ENCODE data around the gene AARS2.
A peak's percentile ranks its signal among the peaks of the same experiment; 100 is the strongest.

AARS2 gene

DNA sequence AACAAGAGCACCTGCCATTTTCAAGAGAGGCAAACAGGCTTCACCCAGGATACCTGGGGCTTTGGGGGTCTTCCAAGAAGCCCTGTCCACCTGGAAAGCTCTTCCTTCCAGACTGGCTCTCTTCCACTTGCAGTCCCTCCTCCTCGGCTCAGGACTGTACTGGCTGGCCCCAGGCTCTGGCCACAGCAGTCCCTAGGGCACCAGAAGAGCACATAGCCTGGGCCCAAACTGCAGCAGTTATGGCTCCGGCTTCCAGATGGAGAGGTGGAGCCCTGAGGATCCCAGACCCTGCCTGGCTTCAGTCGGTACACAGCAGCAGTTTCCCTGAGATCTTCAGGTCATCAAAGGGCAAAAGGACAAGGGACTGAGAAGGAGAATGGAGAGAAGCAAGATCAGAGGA is 54.2 kb downstream of the AARS2 start:
- no peak for DNase-seq

DNA sequence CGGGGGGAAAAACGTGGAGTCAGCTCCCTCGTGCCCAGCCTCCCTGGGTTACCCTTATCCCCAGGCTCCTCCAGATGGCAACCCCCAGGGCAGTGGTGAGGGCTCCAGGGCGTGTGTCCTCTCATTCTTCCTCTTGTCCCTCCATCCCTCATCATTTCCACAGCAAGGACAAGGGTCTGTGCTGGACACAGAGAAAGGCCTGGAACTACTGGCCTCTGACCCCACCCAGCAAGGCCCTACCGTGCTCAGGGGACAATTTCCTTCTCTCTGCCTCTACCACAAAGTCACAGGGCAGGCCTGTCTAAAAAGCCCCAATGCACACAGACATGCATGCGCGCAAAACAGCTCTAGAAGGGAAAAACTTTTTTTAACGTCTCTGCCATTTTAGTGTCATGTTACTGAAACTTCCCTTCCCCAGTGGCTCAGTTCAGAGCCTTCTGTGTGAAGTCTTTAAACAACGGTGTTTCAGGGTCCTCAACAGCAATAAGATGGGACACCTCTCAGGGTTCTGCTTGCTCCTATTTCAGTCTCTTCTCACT is 54.8 kb downstream of the AARS2 start:
- no peak for DNase-seq

DNA sequence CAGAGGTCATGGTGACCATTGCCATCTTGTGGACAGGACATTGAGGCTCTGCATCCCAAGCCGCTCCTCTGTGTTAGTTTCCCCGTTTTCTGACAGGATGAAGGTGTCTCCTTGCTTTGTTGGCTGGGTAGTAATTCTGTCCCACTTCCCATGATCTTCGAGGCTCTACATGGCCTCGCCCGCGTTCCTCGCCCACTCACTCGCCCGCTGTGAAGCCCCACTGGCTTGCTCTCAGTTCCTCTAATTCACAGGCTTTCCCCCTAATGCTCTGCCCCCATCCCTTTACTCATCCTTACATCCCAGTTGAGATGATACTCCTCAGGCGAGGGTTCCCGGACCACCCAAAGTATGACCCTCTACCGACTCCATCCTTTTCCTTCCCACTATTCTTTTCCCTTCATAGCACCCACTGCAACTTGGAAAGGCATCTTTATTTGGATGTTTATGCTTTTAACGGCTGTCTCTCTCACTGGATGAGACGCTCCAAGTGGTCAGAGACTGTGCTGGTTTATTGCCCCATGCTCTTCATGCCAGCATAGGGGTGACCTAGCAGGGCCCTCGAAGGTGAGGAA is 55.3 kb downstream of the AARS2 start:
- no peak for DNase-seq

DNA sequence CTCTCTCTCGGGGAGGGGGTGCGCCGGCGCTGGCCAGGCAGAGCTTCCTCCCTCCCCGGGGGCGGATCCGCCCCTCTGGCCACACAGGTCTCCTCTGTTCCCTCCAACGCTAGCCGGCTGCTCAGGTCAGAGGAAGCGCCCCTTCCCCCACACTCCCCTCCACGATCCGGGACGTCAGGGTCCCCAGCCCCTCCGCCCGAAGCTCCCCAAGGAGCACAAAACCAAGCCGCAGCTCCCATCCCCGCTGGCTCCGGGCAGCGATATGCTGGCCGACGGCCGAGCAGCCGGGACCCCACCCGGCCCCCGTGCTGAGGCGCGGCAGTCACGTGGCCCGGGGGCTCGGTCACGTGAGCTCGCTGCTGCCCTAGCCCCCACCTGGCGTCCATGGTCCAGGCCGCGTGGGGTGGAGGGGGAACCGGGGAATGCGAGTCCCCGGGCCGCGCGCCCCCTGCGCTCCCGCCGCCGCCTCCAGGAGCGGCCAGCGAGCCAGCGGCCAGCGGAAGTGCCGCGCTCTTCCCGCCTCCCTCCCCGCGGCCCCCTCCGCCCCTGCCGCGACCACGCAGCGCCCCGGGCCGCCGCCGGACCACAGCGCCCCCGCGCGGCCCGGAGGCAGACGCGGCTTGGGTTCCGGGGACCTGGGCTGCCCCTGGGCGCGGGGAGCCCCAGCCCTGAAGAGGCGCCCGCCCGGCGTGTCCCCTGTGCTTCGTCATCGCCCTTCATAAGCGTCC is 56.0 kb downstream of the AARS2 start, which contains the start of gene SLC35B2:
SLC35B2 (minus strand) TSS at position 504 of the 728 bp plus-strand sequence; CDS start at position 386, 118 bp downstream.
- DNase-seq = no peak

- DNase-seq = no peak
Measured at GRCh38 chr6:44256775-44257024, 56.4 kb downstream of the AARS2 start.

DNA sequence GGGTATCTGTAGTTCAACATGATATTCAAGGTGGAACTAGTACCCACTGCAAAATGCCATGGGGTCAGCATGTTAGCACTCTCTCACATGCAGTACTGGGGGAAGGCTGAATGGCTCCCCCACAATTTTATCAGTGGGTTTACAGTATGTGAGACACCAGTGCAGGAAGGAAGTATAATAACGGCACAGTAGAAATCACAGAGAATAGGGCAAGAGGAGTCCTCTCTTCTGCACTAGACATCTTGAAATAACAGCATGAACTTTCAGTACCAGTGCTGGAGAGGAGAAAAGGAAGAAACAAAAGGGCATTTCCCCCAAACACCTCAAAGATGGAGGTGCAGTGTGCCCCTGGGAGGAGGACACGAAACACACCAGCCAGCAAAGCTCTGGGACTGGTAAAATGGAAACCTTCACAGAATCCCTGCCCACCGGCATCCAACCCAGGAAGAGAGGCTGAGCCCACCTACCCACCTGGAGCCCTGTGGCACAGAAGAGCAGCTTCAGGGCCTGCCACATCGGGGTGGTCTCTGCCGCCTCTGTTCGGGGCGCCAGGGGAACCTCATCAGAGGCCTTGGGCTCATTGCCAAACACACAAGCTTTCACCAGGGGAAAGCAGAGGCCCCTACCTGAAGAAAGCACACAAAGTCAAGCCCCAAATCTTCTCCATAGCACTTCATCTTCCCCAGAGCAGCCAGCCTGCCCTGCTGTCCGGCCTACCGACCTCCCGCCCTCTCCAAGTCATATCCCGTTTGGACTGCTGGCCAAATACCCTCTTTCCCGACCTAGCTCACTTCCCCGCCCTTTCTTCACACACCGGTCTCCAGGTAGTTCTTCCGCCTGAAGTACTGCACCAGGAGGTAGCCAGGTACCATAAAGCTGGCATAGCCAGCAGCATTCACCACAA is 57.0 kb downstream of the AARS2 start:
- DNase-seq = no peak

GRCh38 chr6:44255105-44255808 is 57.9 kb downstream of the AARS2 start:
- no peak for DNase-seq

- no peak for DNase-seq
Measured at GRCh38 chr6:44254191-44255104, 58.7 kb downstream of the AARS2 start.

GRCh38 chr6:44253307-44254101 is 59.6 kb downstream of the AARS2 start:
- peak; percentile 35 for DNase-seq

DNA sequence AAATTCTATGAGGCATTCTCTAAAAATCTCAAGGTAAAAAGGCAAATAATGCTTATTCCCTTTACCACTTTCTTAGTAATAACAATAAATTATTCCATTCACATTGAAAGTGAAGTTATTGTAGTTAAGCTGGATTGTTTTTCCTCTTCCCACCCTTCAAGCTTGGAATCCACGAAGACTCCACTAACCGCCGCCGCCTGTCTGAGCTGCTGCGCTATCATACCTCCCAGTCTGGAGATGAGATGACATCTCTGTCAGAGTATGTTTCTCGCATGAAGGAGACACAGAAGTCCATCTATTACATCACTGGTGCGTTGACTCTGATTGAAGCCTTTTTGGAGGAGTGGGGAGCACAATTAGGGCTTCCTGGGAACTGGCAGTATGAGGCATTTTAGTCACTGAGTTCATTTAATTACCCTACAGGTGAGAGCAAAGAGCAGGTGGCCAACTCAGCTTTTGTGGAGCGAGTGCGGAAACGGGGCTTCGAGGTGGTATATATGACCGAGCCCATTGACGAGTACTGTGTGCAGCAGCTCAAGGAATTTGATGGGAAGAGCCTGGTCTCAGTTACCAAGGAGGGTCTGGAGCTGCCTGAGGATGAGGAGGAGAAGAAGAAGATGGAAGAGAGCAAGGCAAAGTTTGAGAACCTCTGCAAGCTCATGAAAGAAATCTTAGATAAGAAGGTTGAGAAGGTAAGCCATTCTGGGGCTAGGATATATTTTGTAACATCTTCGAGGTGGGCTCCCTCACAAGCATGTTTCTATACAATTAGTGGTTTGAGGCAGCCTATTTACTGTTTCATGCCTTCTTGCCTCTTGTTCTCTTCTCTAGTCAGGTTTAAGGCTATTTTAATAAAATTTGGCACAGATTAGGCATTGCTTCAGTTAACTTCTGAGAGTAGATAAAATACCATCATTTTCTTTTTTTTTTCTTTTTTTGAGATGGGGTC is 61.3 kb downstream of the AARS2 start:
- no peak for DNase-seq

GRCh38 chr6:44250718-44251123 is 62.4 kb downstream of the AARS2 start:
- no peak for DNase-seq

DNA sequence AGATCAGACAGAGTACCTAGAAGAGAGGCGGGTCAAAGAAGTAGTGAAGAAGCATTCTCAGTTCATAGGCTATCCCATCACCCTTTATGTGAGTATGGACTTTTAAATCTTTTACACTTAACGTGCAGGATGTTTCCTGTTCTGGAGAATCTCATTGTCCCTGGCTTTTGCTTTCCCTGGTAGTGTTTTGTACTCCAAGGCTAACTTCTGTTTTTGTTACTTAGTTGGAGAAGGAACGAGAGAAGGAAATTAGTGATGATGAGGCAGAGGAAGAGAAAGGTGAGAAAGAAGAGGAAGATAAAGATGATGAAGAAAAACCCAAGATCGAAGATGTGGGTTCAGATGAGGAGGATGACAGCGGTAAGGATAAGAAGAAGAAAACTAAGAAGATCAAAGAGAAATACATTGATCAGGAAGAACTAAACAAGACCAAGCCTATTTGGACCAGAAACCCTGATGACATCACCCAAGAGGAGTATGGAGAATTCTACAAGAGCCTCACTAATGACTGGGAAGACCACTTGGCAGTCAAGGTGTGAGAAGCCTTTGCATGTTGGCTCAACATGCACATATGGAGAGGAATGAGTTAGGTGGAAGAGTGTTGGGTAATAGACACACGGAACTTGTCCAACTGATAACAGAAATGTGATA is 63.0 kb downstream of the AARS2 start:
- no peak for DNase-seq
